Measurements from ENCODE around the gene DOHH.

Gene DOHH

GRCh38 chr19:3519126-3519525 is 18.7 kb upstream of the DOHH start:
- no peak for DNase-seq (ENCODE audit: low read depth)
- no peak for TF ChIP-seq CTCF (conservative IDR thresholded peaks at IDR 0.05; ENCODE audit: control insufficient read depth, insufficient read depth, low read depth, low read length)
- H3K4me3 ChIP-seq (ENCODE audit: control insufficient read depth, low read depth, low read length) = no peak overlapping the region

- TF ChIP-seq CTCF (conservative IDR thresholded peaks at IDR 0.05; ENCODE audit: control insufficient read depth, insufficient read depth, low read depth, low read length) = no peak
- DNase-seq (ENCODE audit: low read depth) = no peak
- no peak overlapping the region for H3K4me3 ChIP-seq (ENCODE audit: control insufficient read depth, low read depth, low read length)
These were observed 18.2 kb upstream of the DOHH start for GRCh38 chr19:3518659-3519058.

- TF ChIP-seq CTCF (conservative IDR thresholded peaks at IDR 0.05; ENCODE audit: control insufficient read depth, insufficient read depth, low read depth, low read length) = no peak
- H3K4me3 ChIP-seq (ENCODE audit: control insufficient read depth, low read depth, low read length) = no peak overlapping the region
- DNase-seq (ENCODE audit: low read depth) = no peak
These were observed 17.8 kb upstream of the DOHH start for GRCh38 chr19:3518255-3518654.

GRCh38 chr19:3517638-3518037 is 17.2 kb upstream of the DOHH start:
- no peak overlapping the region for H3K4me3 ChIP-seq (ENCODE audit: control insufficient read depth, low read depth, low read length)
- no peak for TF ChIP-seq CTCF (conservative IDR thresholded peaks at IDR 0.05; ENCODE audit: control insufficient read depth, insufficient read depth, low read depth, low read length)
- no peak for DNase-seq (ENCODE audit: low read depth)

- TF ChIP-seq CTCF (conservative IDR thresholded peaks at IDR 0.05; ENCODE audit: control insufficient read depth, insufficient read depth, low read depth, low read length) = no peak
- no peak overlapping the region for H3K4me3 ChIP-seq (ENCODE audit: control insufficient read depth, low read depth, low read length)
- no peak for DNase-seq (ENCODE audit: low read depth)
These were observed 16.3 kb upstream of the DOHH start for GRCh38 chr19:3516675-3517207.

- H3K4me3 ChIP-seq (ENCODE audit: control insufficient read depth, low read depth, low read length) = no peak overlapping the region
- peak; percentile 37 for DNase-seq (ENCODE audit: low read depth)
- TF ChIP-seq CTCF (conservative IDR thresholded peaks at IDR 0.05; ENCODE audit: control insufficient read depth, insufficient read depth, low read depth, low read length) = no peak
These were observed 15.5 kb upstream of the DOHH start for GRCh38 chr19:3515891-3516422.

GRCh38 chr19:3514930-3515329 is 14.5 kb upstream of the DOHH start:
- H3K4me3 ChIP-seq (ENCODE audit: control insufficient read depth, low read depth, low read length) = no peak overlapping the region

More at GRCh38 chr19:3514930-3515329, 14.5 kb upstream of the DOHH start:
- TF ChIP-seq CTCF (conservative IDR thresholded peaks at IDR 0.05; ENCODE audit: control insufficient read depth, insufficient read depth, low read depth, low read length) = no peak
- peak; percentile 55 for DNase-seq (ENCODE audit: low read depth)
